Measurements from ENCODE around the gene SPRR1A.

- TF ChIP-seq CTCF (conservative IDR thresholded peaks at IDR 0.05; ENCODE audit: low read depth, low read length) (no peak), POLR2A (IDR thresholded peaks at IDR 0.05; ENCODE audit: low read depth, low read length) (no peak), SMC3 (IDR thresholded peaks at IDR 0.05; ENCODE audit: low read depth, low read length) (no peak), MAZ (IDR thresholded peaks at IDR 0.05; ENCODE audit: borderline replicate concordance, low read depth, low read length) (no peak), RFX5 (IDR thresholded peaks at IDR 0.05; ENCODE audit: low read depth, low read length) (no peak), RAD21 (IDR thresholded peaks at IDR 0.05; ENCODE audit: low read length) (no peak), RCOR1 (IDR thresholded peaks at IDR 0.05; ENCODE audit: insufficient replicate concordance, low read length) (no peak), MAFK (IDR thresholded peaks at IDR 0.05; ENCODE audit: low read depth, low read length) (no peak), FOS (IDR thresholded peaks at IDR 0.05; ENCODE audit: low read depth, low read length) (no peak), CHD1 (IDR thresholded peaks at IDR 0.05; ENCODE audit: low read depth, low read length) (no peak), CEBPB (IDR thresholded peaks at IDR 0.05; ENCODE audit: low read depth, low read length) (no peak), MXI1 (IDR thresholded peaks at IDR 0.05; ENCODE audit: borderline replicate concordance, low read depth, low read length) (no peak), ELK1 (IDR thresholded peaks at IDR 0.05; ENCODE audit: borderline replicate concordance, low read depth, low read length) (no peak)
- TF ChIP-seq, protein P1, sequence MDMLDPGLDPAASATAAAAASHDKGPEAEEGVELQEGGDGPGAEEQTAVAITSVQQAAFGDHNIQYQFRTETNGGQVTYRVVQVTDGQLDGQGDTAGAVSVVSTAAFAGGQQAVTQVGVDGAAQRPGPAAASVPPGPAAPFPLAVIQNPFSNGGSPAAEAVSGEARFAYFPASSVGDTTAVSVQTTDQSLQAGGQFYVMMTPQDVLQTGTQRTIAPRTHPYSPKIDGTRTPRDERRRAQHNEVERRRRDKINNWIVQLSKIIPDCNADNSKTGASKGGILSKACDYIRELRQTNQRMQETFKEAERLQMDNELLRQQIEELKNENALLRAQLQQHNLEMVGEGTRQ (IDR thresholded peaks at IDR 0.05; ENCODE audit: low read depth, low read length), result no peak
Observed at GRCh38 chr1:152941037-152941711, 42.7 kb upstream of the SPRR1A start.
